Neural progenitor cell (in vitro differentiated cells): ENCODE results near the gene RSPH10B2.
"Not testable (repeated sequence)": the region's sequence is repeated elsewhere in the genome, so short reads cannot be mapped to it uniquely, and the experiment has no call there.

Experiments
- EZH2 ChIP-seq: fragments of 200-600 bp; sonication (generic); IDR thresholded peaks from 2 replicates; pipeline ENCODE4 v1.6.1; 2017; ENCODE audit warnings: antibody characterized with exemption, mild to moderate bottlenecking, moderate library complexity
- EZH2phosphoT487 ChIP-seq: fragments of 200-600 bp; sonication (generic); IDR thresholded peaks from 2 replicates; pipeline ENCODE4 v1.6.1; 2017; ENCODE audit warnings: antibody characterized with exemption
- TF ChIP-seq, protein P1 (sequence below): fragments of 200-600 bp; sonication (generic); IDR thresholded peaks from 2 replicates; pipeline ENCODE4 v1.5.1; 2017; ENCODE audit warnings: antibody characterized with exemption, mild to moderate bottlenecking

DNA sequence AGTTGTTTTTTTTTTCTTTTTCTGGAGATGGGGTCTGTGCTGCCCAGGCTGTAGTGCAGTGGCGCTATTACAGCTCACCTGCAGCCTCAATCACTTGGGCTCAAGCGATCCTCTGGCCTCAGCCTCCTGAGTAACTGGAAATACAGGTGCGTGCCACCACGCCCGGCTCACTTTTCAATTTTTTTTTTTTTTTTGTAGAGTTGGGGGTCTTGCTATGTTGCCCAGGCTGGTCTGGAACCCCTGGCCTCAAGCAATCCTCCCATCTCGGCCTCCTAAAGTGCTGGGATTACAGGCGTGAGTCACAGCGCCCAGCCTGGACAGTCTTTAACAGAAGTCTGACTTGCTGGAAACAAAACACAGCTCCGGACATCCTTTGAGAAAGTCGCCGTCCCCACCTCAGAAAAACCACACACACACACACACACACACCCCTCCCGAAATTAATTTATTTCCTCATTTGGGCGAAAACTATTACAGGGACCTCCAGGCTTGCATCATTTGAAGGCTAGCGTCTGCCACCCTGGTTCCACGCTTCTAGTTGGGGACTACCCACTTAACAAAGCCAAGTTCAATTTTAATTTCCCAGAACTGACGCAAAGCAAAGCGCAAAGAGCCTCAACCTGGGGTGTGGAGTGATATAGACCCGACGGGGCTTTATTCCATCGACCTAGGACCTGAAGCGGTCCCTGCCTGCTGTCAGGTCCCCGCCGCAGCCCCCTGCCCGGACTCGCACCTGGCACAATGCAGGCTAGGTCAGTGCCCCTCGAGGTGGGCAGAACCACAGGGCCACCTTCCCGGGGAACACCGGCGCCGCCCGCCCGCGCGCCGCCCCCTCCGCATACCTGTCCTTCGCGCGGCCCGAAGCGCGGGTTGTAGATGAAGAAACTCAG lies 71.6 kb downstream of the RSPH10B2 start:
- TF ChIP-seq, protein P1, sequence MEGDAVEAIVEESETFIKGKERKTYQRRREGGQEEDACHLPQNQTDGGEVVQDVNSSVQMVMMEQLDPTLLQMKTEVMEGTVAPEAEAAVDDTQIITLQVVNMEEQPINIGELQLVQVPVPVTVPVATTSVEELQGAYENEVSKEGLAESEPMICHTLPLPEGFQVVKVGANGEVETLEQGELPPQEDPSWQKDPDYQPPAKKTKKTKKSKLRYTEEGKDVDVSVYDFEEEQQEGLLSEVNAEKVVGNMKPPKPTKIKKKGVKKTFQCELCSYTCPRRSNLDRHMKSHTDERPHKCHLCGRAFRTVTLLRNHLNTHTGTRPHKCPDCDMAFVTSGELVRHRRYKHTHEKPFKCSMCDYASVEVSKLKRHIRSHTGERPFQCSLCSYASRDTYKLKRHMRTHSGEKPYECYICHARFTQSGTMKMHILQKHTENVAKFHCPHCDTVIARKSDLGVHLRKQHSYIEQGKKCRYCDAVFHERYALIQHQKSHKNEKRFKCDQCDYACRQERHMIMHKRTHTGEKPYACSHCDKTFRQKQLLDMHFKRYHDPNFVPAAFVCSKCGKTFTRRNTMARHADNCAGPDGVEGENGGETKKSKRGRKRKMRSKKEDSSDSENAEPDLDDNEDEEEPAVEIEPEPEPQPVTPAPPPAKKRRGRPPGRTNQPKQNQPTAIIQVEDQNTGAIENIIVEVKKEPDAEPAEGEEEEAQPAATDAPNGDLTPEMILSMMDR: not testable (repeated sequence)
- not testable (repeated sequence) for TF ChIP-seq EZH2phosphoT487, EZH2
